HFF-Myc (cell line): Measurements from ENCODE around the gene PTGIR.

Experiments
- DNase-seq: peaks from one replicate; pipeline ENCODE4 v3.0.0-alpha.2; 2011; ENCODE audit warnings: low read depth; ENCODE audit errors: extremely low read depth
- H3K4me3 ChIP-seq: replicated peaks from 2 replicates; pipeline ENCODE4 v1.5.1; 2011; ENCODE audit warnings: low read depth, mild to moderate bottlenecking, control low read depth, low read length
- TF ChIP-seq, protein P1 (sequence below): IDR thresholded peaks from 2 replicates; pipeline ENCODE4 v1.5.1; 2012; ENCODE audit warnings: mild to moderate bottlenecking, low read depth, low read length, control low read depth; ENCODE audit errors: missing control alignments

The PTGIR gene

DNA sequence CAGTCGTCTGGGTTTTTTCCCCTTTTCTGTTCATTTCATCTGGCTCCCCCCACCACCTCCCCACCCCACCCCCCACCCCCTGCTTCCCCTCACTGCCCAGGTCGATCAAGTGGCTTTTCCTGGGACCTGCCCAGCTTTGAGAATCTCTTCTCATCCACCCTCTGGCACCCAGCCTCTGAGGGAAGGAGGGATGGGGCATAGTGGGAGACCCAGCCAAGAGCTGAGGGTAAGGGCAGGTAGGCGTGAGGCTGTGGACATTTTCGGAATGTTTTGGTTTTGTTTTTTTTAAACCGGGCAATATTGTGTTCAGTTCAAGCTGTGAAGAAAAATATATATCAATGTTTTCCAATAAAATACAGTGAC is 14.5 kb downstream of the PTGIR start:
- DNase-seq: no peak
- TF ChIP-seq, protein P1, sequence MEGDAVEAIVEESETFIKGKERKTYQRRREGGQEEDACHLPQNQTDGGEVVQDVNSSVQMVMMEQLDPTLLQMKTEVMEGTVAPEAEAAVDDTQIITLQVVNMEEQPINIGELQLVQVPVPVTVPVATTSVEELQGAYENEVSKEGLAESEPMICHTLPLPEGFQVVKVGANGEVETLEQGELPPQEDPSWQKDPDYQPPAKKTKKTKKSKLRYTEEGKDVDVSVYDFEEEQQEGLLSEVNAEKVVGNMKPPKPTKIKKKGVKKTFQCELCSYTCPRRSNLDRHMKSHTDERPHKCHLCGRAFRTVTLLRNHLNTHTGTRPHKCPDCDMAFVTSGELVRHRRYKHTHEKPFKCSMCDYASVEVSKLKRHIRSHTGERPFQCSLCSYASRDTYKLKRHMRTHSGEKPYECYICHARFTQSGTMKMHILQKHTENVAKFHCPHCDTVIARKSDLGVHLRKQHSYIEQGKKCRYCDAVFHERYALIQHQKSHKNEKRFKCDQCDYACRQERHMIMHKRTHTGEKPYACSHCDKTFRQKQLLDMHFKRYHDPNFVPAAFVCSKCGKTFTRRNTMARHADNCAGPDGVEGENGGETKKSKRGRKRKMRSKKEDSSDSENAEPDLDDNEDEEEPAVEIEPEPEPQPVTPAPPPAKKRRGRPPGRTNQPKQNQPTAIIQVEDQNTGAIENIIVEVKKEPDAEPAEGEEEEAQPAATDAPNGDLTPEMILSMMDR: no peak
- H3K4me3 ChIP-seq: no peak overlapping the region

DNA sequence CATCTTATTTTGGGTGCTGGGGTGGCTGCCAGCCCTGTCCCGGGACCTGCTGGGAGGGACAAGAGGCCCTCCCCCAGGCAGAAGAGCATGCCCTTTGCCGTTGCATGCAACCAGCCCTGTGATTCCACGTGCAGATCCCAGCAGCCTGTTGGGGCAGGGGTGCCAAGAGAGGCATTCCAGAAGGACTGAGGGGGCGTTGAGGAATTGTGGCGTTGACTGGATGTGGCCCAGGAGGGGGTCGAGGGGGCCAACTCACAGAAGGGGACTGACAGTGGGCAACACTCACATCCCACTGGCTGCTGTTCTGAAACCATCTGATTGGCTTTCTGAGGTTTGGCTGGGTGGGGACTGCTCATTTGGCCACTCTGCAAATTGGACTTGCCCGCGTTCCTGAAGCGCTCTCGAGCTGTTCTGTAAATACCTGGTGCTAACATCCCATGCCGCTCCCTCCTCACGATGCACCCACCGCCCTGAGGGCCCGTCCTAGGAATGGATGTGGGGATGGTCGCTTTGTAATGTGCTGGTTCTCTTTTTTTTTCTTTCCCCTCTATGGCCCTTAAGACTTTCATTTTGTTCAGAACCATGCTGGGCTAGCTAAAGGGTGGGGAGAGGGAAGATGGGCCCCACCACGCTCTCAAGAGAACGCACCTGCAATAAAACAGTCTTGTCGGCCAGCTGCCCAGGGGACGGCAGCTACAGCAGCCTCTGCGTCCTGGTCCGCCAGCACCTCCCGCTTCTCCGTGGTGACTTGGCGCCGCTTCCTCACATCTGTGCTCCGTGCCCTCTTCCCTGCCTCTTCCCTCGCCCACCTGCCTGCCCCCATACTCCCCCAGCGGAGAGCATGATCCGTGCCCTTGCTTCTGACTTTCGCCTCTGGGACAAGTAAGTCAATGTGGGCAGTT is 15.1 kb downstream of the PTGIR start:
- no peak for DNase-seq
- TF ChIP-seq, protein P1: no peak
- H3K4me3 ChIP-seq: no peak overlapping the region

DNA sequence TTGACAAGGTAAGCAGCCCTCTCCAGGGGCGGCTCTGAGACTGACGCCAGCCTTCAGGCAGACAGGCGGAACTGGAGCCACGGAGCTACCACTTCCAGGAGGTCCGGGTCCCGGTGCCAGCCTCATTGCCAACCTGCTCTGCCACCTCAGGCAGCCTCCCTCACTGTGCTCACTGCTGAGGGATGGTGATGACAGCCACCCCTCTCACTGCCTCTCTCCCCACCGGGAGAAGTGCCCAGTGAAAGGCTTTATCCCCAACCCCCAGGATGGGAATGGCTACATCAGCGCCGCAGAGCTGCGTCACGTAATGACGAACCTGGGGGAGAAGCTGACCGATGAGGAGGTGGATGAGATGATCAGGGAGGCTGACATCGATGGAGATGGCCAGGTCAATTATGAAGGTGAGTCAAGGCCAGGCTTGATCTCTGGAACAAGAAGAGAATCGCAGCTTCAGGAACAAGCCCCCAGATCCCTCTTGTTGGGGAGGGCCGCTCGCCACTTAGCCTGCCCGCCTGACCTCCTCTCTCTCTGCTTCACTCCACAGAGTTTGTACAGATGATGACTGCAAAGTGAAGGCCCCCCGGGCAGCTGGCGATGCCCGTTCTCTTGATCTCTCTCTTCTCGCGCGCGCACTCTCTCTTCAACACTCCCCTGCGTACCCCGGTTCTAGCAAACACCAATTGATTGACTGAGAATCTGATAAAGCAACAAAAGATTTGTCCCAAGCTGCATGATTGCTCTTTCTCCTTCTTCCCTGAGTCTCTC is 16.1 kb downstream of the PTGIR start:
- no peak for DNase-seq
- TF ChIP-seq, protein P1: no peak
- H3K4me3 ChIP-seq: no peak overlapping the region

DNA sequence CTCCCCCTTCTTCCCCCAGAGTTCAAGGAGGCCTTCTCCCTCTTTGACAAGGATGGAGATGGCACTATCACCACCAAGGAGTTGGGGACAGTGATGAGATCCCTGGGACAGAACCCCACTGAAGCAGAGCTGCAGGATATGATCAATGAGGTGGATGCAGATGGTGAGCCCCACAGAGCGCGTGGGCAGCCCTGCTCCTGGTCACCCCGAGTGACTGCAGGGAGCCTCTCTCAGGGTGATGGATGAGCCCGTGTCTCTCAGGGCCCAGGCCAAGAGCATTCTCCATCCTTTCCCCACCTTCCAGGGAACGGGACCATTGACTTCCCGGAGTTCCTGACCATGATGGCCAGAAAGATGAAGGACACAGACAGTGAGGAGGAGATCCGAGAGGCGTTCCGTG is 16.7 kb downstream of the PTGIR start:
- no peak overlapping the region for H3K4me3 ChIP-seq
- TF ChIP-seq, protein P1: no peak
- DNase-seq: no peak

DNA sequence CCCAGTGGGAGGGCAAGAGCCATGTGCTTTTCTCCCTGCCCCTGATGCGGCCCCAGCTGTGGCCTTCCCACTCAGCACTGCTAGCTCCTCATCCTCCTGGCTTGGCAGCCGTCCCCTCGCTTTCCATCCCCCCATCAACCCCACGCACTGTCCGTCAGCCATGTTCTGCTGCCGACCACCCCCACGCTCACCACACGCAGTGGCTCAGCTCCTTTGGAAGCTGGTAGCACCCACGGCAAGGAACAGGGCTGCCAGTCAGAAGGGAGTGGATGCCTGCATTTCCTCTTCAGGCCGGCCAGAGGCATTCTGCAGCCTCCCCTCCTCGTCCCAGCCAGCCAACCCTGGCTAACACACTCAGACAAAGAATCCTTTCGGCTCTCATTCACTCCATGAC is 17.4 kb downstream of the PTGIR start:
- H3K4me3 ChIP-seq: no peak overlapping the region
- no peak for DNase-seq
- TF ChIP-seq, protein P1: no peak

DNA sequence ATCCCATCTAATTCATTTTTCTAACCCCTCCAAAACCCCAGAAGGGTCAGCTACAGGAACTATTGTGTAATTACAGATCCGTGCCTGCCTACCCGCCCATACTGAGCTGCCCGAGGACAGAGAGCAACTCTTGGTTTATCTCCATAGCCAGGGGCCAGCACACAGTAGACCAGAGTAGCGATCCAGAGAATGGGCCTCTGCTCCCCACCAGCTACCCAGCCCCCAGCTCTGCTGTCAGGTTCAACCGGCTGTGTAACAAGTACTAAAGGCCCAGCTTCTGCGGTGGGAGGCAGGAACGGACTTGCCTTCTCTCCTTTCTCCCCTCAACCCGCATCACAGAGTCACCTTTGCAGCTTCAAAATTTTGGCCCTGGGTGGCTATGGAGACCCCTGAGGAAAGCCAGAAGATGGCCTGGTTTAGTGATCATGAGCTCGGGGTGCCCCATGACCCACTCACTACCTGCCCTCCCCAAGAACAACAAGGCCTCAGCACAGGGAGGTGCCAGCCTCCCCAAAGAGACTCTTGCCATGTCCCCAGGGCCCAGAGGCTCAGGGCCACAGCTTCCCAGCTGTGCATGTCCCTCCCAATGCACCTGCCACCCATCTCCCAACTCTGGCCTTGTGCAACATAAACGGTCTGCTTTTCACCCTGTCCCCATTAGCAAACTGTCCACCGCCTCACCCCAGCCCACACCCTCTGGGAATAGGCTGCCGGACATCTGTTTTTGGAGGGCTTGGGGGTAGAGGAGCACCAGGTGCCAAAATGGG is 18.0 kb downstream of the PTGIR start:
- DNase-seq: no peak
- TF ChIP-seq, protein P1: no peak
- H3K4me3 ChIP-seq: no peak overlapping the region
